A673 (cell line): ENCODE measurements around the gene ADAMTS5.

ENCODE experiments used
- CTCF ChIP-seq: fragments of 300-800, 200-600 bp; sonication (generic); conservative IDR thresholded peaks from 2 replicates; pipeline ENCODE4 v1.5.1; 2017; ENCODE audit warnings: low read depth, mild to moderate bottlenecking, antibody characterized with exemption, low read length, moderate library complexity, mixed read lengths
- EZH2 ChIP-seq: fragments of 200-600 bp; sonication (generic); IDR thresholded peaks from 2 replicates; pipeline ENCODE4 v1.6.1; 2017; ENCODE audit warnings: borderline replicate concordance, low read depth, mild to moderate bottlenecking, mixed read lengths, antibody characterized with exemption, low read length; ENCODE audit not compliant: poor library complexity, severe bottlenecking

- no peak for TF ChIP-seq CTCF
- TF ChIP-seq EZH2 = no peak
Measured at GRCh38 chr21:26916799-26917198, 50.1 kb downstream of the ADAMTS5 start.
